AG20443 (cell line): ENCODE measurements around the gene HNRNPU.

Experiments used
- DNase-seq: peaks from one replicate; pipeline ENCODE4 v3.0.0; 2012; ENCODE audit warnings: low spot score, mixed read lengths

HNRNPU gene

GRCh38 chr1:244864253-244865027 lies at the start of gene HNRNPU:
Gene HNRNPU (minus strand): TSS chr1:244864543. CDS start chr1:244864307, 236 bp downstream.
- DNase-seq, result peak; percentile 97

- DNase-seq, result no peak
Measured at GRCh38 chr1:244913806-244914205, 49.5 kb upstream of the HNRNPU start.

- no peak for DNase-seq
Measured at GRCh38 chr1:244904119-244904518, 39.8 kb upstream of the HNRNPU start.

GRCh38 chr1:244901400-244902015 lies 37.2 kb upstream of the HNRNPU start:
- DNase-seq, result no peak

- DNase-seq, result no peak
Measured at GRCh38 chr1:244897476-244898254, 33.3 kb upstream of the HNRNPU start.

- DNase-seq, result peak; percentile 35
Measured at GRCh38 chr1:244896550-244896949, 32.2 kb upstream of the HNRNPU start.

GRCh38 chr1:244893836-244894235 lies 29.5 kb upstream of the HNRNPU start:
- no peak for DNase-seq

GRCh38 chr1:244887281-244887680 lies 22.9 kb upstream of the HNRNPU start:
- DNase-seq, result no peak

GRCh38 chr1:244881552-244882280 lies 17.4 kb upstream of the HNRNPU start:
- DNase-seq, result no peak

GRCh38 chr1:244878681-244879080 lies 14.3 kb upstream of the HNRNPU start:
- DNase-seq, result no peak

GRCh38 chr1:244876228-244876910 lies 12.0 kb upstream of the HNRNPU start:
- DNase-seq, result no peak

GRCh38 chr1:244874974-244875579 lies 10.7 kb upstream of the HNRNPU start:
- no peak for DNase-seq

GRCh38 chr1:244869950-244870349 lies 5.6 kb upstream of the HNRNPU start:
- DNase-seq, result no peak

- no peak for DNase-seq
Measured at GRCh38 chr1:244869364-244869827, 5.1 kb upstream of the HNRNPU start.

- DNase-seq, result no peak
Measured at GRCh38 chr1:244868484-244869363, 4.4 kb upstream of the HNRNPU start.

- DNase-seq, result no peak
Measured at GRCh38 chr1:244866355-244866754, 2.0 kb upstream of the HNRNPU start.

GRCh38 chr1:244865820-244866219 lies 1.5 kb upstream of the HNRNPU start:
- no peak for DNase-seq

GRCh38 chr1:244865028-244865371 lies 657 bp upstream of the HNRNPU start:
- peak; percentile 20 for DNase-seq

GRCh38 chr1:244863491-244864252 lies 671 bp downstream of the HNRNPU start:
- DNase-seq, result peak; percentile 17
